HG03342 (cell line): ENCODE results near the gene IFI44L.

ENCODE experiments used
- ATAC-seq: cut with Tn5 transposase; IDR thresholded peaks from one replicate; pipeline ENCODE4 v1.9.1; 2021; ENCODE audit warnings: mild to moderate bottlenecking, moderate library complexity; ENCODE audit not compliant: unreplicated experiment

The IFI44L gene

GRCh38 chr1:78687315-78687714, 67.1 kb downstream of the IFI44L start:
- no peak for ATAC-seq

GRCh38 chr1:78687914-78688313, 67.7 kb downstream of the IFI44L start:
- no peak for ATAC-seq

GRCh38 chr1:78688697-78689096, 68.4 kb downstream of the IFI44L start:
- no peak for ATAC-seq

GRCh38 chr1:78690516-78690915, 70.3 kb downstream of the IFI44L start:
- ATAC-seq, result no peak

- ATAC-seq, result no peak
Observed at GRCh38 chr1:78691995-78692747, 71.9 kb downstream of the IFI44L start.
